Skeletal muscle satellite cell (primary cell): Measurements from ENCODE around the gene PSORS1C1. TPM values are rescaled to one million over a fixed set of nuclear protein-coding genes. Genes with fewer than 3 reads are reported as not detected.

ENCODE experiments used
- small RNA-seq: library from RNA; depleted of rRNA; stranded (forward); fragments of <200 nt; gene quantifications from one replicate; pipeline ENCODE3, GENCODE V24; 2012

PSORS1C1 gene

Small RNA genes within 50 kb of the gene (small RNA-seq; reads per million reads assigned to genes)
- gene POLR2LP1 (not detected), gene RNU6-1133P (not detected)
